BE2C (cell line): ENCODE measurements around the gene DCX.

Experiments
- DNase-seq: peaks from one replicate; pipeline ENCODE4 v3.0.0-alpha.2; 2020
- H3K27me3 ChIP-seq: fragments of 250-450 bp; sonication (Bioruptor Pico); 2 replicates; pipeline ENCODE4 v1.5.1; 2020; ENCODE audit warnings: mild to moderate bottlenecking
- H3K36me3 ChIP-seq: fragments of 250-450 bp; sonication (Bioruptor Pico); 2 replicates; pipeline ENCODE4 v1.5.1; 2020; ENCODE audit warnings: mild to moderate bottlenecking
- H3K4me1 ChIP-seq: fragments of 250-450 bp; sonication (Bioruptor Pico); 2 replicates; pipeline ENCODE4 v1.5.1; 2020
- H3K4me3 ChIP-seq: 2 replicates; pipeline ENCODE4 v1.5.1; 2011; ENCODE audit warnings: low read depth, low read length
- H3K9me3 ChIP-seq: fragments of 250-450 bp; sonication (Bioruptor Pico); 2 replicates; pipeline ENCODE4 v1.5.1; 2020
- TF ChIP-seq, protein P1 (sequence below): IDR thresholded peaks from 2 replicates; pipeline ENCODE4 v1.5.1; 2012; ENCODE audit warnings: mild to moderate bottlenecking, low read depth, low read length

DCX gene

DNA sequence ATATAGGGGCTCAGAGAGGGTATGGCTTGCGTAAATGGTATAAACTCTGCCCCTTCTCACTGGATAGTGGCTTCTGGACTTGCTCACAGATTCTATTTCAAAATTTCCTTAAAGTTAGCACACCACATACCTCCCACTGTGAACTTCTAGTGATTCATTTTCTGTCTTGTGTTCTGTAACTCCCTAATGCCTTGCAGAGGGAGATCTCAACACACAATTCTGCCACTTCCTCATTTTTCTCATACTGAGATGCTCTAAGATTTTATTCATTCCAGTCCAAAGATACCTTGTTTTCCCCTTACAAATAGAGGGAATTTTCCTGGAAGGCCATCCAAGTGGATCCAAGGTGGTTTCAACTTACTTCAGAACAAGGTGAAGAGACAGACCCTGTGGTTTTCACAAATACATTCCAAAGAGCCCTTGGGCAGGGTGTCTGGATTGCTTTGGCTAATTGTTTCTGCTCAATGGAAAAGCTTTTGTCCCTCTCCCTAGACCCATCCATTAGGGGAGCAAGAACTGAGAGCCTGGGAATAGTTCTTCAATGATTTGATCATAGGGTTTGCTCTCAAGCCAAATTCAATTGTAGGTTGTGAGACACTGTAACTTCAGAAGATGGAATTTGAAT is 89.6 kb downstream of the DCX start:
- DNase-seq: no peak
- TF ChIP-seq, protein P1, sequence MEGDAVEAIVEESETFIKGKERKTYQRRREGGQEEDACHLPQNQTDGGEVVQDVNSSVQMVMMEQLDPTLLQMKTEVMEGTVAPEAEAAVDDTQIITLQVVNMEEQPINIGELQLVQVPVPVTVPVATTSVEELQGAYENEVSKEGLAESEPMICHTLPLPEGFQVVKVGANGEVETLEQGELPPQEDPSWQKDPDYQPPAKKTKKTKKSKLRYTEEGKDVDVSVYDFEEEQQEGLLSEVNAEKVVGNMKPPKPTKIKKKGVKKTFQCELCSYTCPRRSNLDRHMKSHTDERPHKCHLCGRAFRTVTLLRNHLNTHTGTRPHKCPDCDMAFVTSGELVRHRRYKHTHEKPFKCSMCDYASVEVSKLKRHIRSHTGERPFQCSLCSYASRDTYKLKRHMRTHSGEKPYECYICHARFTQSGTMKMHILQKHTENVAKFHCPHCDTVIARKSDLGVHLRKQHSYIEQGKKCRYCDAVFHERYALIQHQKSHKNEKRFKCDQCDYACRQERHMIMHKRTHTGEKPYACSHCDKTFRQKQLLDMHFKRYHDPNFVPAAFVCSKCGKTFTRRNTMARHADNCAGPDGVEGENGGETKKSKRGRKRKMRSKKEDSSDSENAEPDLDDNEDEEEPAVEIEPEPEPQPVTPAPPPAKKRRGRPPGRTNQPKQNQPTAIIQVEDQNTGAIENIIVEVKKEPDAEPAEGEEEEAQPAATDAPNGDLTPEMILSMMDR: no peak
- Histone ChIP-seq H3K27me3 (no peaks in the 10 kb centered on the region), H3K36me3 (no peaks in the 10 kb centered on the region), H3K4me1 (no peaks in the 10 kb centered on the region), H3K9me3 (no peaks in the 10 kb centered on the region), H3K4me3 (no peak overlapping the region)

DNA sequence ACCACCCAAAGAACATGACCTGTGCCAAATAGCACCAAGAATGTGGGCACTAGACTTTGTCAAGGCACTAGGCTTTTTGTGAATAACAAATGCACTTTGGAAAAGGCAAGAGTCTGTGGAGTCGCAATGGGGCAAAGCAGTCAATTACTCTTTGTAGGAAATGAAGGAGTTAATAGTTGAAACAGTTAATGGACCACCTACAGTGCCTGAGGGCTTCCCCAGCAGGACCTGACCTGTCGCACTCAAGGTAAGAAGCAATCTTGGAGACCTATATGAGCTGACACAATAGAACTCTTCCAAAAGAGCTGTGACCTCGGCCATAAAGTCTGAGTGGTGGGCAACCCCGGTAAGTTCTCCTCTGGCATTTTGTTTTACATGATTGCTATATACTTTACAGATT is 92.5 kb downstream of the DCX start:
- TF ChIP-seq, protein P1: no peak
- H3K4me3 ChIP-seq: no peak overlapping the region
- no peaks in the 10 kb centered on the region for H3K4me1 ChIP-seq
- no peaks in the 10 kb centered on the region for H3K36me3 ChIP-seq
- H3K27me3 ChIP-seq: no peaks in the 10 kb centered on the region
- no peak for DNase-seq
- no peaks in the 10 kb centered on the region for H3K9me3 ChIP-seq

DNA sequence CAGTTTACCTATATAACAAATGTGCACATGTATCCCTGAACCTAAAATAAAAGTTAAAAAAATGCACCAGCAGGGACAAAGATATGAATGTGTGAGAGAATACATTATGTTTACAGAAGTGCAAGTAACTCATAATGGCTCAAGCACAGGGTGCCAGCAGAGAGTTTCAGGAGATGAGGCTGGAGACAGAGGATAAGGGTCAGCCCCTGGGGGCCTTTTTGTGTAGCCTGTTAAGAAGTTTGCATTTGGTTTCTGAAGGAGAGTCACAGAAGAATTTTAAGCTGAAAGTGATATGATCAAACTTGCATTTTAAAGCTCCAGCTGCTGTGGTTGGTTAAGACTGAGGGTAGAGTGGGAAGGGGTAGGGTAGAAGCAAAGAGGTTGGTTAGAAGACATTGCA is 93.1 kb downstream of the DCX start:
- Histone ChIP-seq H3K9me3 (no peaks in the 10 kb centered on the region), H3K4me1 (no peaks in the 10 kb centered on the region), H3K36me3 (no peaks in the 10 kb centered on the region), H3K4me3 (no peak overlapping the region), H3K27me3 (no peaks in the 10 kb centered on the region)
- DNase-seq: no peak
- TF ChIP-seq, protein P1: no peak

DNA sequence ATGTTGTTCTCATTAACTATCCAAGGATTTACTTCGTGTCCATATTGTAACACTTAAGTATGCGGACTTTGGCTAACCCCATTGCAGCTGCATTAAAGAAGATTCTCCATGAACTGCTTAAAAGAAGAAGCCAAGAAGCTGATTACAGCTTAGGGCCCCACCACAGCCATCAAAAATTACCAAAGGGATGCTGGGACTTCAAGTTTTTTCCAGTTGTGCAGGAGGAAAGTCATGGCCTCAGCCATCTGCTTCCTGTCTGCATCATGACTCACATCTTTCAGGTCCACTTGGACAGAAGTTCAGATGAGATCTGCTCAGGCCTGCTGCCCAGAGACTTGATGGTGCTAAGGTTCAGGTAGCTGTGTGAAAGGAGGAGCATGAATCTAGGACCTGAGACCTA is 102.9 kb downstream of the DCX start:
- TF ChIP-seq, protein P1: no peak
- Histone ChIP-seq H3K27me3 (no peaks in the 10 kb centered on the region), H3K9me3 (no peaks in the 10 kb centered on the region), H3K4me3 (no peak overlapping the region), H3K36me3 (no peaks in the 10 kb centered on the region), H3K4me1 (0 out of 2 replicates have a peak, but pooled peaks cover 2% of the 10 kb centered on the region)
- no peak for DNase-seq

DNA sequence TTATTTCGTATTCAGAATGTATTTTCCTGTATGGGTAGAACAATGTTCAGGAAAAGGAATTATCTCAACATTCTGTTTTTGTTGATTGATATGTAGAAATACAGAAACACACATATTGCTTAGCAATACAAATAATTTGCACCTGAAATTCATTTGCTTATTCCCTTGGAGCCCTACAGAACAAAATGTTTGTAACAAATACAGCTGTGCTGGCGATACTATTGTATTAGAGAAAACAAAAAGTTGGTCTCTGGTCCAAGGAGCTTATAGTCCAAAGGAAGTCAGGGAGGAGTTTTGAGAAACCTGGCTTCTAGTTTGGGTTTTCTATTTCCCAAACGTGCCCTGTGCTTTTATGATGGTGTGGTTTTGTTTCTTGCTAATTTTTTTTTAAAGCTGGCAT is 104.0 kb downstream of the DCX start:
- no peaks in the 10 kb centered on the region for H3K36me3 ChIP-seq
- no peak for DNase-seq
- H3K9me3 ChIP-seq: no peaks in the 10 kb centered on the region
- H3K27me3 ChIP-seq: no peaks in the 10 kb centered on the region
- TF ChIP-seq, protein P1: no peak
- H3K4me1 ChIP-seq: 0 out of 2 replicates have a peak, but pooled peaks cover 2% of the 10 kb centered on the region
- H3K4me3 ChIP-seq: no peak overlapping the region

DNA sequence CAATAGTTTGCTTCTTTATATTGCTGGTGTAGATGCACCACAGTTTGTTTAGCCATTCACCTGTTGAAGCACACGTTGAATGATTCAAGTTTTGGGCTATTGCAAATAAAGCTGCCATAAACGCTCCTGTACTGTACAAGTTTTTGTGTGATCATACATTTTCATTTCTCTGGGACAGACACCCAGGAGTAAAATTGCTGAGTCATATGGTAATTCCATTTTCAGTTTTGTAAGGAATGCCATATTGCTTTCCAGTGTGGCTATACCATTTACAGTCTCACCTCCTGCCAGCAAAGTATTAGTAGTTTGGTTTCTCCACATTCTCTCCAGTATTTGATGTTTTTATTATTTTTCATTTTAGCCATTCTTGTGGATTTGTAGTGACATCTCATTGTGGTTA is 109.7 kb downstream of the DCX start:
- no peaks in the 10 kb centered on the region for H3K9me3 ChIP-seq
- no peaks in the 10 kb centered on the region for H3K36me3 ChIP-seq
- no peak for DNase-seq
- H3K4me1 ChIP-seq: no peaks in the 10 kb centered on the region
- H3K4me3 ChIP-seq: no peak overlapping the region
- H3K27me3 ChIP-seq: no peaks in the 10 kb centered on the region
- TF ChIP-seq, protein P1: no peak
